Iris pigment epithelial cell (primary cell): Measurements from ENCODE around the gene ZDHHC14.

ENCODE experiments used
- DNase-seq: peaks from one replicate; pipeline ENCODE4 v3.0.0-alpha.2; 2011; ENCODE audit warnings: low read depth

Gene ZDHHC14

DNA sequence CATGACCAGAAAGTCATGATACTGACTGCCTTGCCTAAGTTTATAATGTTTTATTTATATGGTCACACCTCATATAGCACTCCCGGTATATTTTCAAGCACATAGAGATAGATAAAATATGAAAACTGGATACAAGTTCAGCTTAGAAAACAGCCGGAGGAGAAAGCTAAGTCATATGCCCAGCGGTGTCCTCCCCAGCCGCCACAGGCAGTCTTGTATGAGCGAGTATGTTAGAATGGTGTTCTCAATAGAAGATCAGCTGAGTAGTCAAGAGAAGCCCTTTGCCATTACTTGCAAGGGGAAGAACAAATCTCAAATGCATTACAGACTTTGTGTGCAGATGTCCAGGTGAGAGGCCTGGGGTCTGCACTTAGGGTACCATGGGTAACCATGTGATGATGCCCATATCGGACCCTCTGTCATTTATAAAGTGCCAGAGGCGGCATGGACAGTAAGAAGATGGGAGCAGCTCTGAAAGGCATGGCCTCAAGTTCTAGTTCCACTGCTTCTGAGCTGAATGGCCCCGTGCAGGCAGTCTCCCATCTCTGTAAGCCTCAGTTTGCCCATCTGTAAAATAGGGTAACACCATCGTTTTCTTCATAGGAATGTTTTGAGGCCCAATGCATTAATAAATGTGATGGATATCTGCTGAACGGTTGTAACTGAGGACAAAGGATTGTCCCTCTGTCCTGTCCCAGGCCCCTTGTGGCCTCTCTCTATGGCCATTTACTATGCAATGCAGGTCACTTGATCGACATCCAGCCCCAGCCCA lies 246.4 kb downstream of the ZDHHC14 start:
- no peak for DNase-seq

DNA sequence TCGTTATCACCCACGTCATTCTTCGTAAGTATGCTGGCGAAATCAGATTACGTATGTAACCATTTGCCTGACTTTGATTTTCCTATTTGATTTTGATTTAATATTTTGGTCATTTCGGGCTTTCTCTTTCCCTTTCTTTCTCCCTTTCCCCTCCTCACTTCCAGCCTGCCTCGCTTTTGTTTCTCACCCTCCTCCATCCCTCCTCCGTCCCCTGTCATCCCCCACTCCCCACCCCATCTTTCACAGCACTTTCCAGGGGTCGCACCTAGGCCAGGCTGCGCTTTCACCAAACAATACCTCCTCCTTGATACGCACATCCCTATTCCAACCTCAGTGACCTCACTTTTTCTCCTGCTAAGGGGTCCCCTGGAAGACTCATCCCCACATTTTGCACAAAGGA lies 247.5 kb downstream of the ZDHHC14 start:
- DNase-seq: no peak

DNA sequence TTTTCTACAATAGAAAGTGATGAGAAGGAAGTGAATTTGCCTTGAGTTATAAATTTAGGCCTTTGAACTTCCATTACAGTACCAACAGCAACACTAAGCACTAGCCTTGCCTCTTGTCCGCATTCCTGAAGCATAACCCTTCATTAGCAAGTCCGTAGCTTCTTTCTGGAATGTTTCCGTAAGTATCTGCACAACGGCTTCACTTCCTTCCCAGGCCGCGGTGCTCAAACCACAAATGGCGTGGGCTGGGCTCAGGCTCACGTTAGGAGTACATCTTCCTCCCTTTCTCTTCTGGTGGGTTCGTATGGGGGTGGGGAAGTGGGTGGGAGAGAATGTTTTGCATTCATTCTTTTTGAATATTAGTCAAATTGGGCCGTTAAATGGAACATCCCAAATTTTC lies 248.2 kb downstream of the ZDHHC14 start:
- DNase-seq: peak; percentile 73

DNA sequence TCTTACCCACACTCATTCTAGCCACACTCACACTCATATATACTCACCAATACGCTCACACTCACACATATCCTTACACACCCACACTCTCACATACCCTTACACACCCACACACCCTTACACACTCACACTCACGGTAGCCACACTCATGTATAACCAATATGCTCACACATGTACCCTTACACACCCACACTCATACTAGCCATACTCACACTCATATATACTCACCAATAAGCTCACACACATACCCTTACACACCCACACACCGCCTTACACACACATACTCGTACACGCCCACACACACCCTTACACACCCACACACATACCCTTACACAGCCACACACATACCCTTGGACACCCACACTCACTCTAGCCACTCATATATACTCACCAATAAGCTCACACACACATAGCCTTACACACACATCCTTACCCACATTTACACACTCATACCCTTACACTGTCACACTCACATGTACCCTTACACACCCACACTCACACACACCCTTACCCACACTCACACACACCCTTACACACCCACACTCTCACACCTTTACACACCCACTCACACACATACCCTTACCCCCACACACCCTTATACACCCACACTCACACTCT lies 249.6 kb downstream of the ZDHHC14 start:
- DNase-seq: no peak

DNA sequence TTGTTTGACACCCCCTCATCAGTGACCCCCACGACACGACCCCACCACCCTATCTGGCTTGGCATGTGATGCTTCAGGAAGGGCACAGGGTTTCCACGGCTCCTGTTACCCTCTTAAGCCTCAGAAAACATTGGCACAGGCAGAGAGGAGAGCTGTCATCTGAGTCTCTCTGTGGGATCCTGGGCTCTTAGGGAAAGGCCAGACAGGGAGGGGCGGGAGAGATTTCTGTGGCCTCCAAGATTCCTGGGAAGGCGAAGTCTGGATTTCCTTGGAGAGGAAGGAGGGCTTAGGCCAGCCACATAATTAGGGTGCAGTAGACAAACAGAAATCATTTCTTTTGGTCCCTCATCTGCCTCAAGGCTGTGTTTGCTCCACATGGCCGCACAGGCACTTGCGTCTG lies 250.4 kb downstream of the ZDHHC14 start:
- no peak for DNase-seq

DNA sequence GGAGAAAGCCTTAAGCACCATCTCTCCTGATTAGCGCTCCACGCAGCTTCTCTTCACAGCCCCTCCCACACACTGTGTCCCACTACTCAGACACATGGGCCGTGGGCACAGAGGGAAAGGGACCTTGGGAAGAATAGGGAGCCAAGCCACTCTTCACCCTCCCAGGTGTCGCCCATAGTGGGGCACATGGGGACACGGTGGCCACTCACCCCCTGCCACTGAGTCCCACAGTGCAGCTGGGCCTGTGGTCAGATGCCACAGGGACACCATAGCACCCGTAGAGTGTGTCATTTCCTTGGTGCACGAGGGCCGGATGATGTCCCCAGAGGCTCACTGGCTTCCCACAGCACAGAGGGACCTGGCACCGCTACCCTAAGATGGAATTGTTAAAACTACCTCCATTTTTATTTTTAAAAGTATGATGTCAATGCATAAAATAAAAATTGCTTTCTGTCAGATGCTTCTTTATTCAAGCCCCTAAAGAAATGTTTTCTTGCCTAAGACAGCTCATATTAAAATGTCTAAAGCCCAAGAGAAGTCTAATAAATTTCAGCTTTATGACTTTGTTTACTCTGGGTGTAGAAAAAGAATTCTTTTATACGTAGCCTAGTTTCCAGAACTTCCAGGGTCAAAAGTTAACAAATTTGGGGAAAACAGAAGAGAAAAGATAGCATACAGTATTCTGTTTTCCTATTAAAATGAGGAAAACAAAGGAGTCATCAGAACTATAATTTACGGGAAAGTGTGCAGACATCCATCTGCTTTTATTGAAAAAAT lies 251.0 kb downstream of the ZDHHC14 start:
- no peak for DNase-seq

DNA sequence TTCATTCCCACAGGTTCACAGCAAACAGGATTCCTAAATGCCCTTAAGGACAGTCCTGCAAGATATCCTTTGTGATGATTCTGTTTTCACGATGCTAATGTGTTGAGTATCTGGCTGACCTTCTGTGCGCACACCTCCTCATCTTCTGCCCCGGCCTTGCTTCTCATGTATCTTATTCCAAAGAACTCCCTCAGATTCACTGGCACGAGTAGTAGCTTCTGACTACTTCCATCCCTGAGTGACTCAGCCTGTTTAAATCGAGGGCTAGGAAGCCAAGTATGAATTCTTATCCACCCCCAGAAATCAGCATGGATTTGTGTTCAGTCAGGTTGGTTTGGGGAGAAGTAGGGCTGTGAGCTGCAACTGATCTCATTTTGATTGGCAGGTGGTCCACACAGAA lies 251.8 kb downstream of the ZDHHC14 start:
- peak; percentile 81 for DNase-seq

DNA sequence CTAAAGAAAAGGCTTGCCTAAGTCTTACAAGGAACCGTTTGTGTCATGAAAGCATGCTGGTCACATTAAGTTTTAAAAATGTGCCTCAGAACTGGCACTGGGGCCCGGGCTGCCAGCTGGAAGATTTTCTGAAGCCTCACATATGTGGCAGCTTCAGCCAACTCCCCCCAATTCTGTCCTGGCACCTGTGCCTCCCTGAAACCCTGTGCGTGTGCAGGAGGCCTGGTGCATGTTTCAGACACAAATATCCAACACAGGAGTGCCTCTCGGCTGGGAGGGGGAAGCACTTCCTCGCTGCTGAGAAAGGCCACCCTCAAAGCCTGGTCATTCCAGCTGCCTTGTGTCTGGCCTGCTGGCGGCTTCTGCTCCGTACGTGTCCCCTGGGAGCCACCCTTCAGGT lies 253.6 kb downstream of the ZDHHC14 start:
- no peak for DNase-seq

DNA sequence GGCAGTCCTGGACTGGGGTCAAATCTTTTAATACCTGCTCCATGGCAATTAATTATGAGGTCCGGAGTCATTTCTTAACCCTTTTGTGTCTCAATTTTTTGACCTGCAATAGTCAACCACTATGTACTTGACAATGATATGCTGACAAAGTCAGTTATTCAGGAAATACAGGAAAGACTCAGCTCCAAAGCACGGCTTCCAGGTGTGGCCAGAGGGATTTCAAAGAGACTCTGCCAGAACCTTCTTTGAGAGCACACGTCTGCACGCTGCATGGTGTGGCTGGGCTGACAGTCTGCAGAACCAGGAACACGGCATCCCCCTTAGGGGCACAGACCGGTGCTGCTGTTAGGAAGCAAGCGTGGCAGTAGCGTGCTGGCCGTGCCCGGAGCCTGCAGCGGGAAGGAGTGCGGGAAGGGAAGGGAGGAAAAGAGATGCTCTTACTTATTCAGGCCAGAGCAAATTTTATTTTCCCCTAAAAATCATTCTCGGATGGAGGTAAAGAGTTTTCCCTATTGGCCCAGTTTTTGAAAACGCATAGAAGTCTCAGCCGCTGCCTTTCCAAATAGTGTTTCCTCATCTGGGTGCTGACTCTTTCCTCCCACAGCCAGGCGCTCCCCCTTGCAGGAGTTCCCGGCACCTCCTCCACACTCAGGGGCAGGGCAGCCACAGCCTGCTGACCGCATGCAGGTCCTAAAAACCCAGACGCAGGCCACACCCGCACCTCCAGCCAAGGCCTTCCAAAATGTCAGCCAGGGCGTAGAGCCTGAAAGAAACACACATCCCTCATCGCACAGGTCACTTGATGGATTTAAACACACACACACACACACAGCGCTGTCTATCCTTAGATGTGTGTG lies 254.6 kb downstream of the ZDHHC14 start:
- DNase-seq: no peak

DNA sequence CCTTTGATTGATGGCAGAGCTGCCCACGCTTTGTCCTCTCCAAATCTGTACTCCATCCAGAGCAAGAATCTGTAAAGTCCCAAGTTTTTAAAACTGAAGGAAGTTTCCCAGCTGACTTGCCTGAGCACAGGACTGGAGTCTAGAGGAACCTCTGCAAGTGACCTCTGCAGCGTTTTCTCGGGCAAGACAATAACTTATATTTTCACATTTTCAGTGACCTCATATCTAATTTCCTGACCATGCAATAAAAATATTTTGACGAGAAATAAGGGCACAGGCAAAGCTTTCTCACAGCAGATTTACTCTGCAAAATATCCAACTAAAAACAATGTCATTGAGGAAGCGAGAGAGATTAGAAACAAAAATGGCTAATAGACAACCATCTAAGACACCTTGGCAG lies 256.5 kb downstream of the ZDHHC14 start:
- no peak for DNase-seq

DNA sequence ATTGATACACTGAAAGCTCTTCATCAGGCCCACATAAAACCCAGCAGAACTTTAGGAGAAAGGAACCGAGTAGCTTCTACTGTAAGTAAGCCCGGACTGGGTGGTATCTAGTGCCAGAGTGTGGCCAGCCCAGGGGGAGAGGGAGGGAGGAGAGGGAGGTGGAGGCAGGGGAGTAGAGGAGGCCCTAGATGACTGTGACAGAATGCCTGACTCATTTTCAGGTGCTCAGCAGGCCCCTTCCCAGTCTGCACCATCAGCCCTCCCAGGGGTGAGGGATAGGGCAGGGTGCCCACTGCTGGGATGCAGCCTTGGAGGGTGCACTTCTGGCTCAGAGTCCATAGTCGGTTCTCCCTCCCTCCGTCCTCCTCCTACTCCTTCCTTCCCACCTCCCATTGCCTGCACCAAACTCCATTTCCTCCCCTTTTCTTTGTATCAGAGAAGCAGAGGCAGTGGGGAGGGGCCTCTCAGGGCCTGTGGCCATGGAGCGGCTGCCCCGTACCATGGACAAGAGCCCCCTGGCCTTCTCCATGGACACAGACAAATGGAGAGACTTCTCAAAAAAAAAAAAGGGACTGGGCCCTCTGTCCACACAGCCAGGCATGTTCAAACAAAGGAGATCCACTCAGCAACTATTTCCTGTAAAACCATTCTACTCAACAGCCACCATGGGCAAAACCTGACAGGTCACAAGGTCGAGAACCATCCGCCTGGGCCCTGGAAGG lies 257.1 kb downstream of the ZDHHC14 start:
- no peak for DNase-seq

DNA sequence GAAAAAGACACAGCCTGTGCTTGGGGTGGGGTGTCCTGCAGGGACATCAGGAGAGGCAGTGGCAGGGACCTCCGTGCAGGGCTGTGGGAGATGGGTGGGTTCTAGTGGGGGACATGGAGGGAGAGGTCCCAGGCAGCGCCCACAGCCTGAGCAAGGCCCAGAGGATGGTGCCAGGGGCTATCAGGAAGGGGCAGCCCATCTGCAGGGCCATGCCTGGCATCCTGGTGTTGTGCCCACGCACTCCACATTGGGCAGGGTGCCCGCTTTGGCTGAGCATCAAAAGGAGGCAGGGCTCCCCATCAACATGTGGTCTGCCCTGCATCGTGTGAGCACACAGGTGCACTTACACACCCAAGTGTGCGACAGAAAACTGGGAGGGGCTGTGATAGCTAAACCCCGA lies 257.8 kb downstream of the ZDHHC14 start:
- DNase-seq: no peak

DNA sequence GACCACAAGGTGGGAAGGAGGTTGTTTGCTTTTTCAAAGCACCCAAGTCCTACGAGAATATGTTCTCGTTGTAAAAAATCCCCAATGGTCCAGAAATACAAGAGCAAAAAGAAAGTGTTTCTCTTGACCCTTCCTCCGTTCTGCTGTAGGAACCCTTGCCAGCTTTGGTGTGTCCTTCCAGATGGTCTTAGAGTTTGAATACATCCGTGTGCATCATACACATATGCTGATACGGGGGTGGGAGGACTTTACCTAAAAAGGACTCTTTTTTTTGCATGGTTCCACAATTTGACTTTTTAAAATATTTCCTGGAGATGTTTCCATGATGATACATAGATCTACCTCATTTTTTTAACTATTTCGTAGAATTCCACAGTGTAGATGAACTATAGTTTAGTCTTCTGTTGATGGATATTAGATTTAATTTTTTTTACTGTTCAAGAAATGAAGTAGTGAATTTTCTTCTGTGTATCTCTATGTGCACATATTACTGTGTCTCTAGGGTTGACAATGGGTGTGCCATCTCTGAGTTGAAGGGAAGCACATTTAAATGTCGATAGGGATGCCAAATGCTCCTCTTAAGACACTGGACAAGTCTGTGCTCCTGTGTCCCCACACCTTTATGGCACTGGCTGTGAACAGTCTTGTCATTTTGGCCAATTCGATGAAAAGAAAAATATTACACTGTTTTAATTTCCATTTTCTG lies 259.9 kb downstream of the ZDHHC14 start:
- DNase-seq: no peak

DNA sequence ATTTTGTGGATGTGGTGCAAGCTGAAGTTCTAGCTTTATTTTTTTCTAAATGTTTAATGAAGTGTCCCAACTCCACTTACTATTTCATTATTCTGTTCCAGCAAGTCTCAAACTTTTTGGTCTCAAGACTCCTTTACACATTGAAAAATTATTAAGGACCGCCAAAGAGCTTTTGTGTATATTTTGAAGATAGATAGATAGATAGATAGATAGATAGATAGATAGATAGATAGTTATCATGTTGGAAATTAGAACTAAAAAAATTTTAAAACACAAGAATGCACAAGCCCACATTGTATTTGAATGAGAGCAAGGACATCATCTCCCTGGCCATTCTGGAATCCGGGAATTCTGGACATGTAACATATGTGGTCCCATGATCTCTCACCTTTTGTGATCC lies 260.8 kb downstream of the ZDHHC14 start:
- DNase-seq: no peak

DNA sequence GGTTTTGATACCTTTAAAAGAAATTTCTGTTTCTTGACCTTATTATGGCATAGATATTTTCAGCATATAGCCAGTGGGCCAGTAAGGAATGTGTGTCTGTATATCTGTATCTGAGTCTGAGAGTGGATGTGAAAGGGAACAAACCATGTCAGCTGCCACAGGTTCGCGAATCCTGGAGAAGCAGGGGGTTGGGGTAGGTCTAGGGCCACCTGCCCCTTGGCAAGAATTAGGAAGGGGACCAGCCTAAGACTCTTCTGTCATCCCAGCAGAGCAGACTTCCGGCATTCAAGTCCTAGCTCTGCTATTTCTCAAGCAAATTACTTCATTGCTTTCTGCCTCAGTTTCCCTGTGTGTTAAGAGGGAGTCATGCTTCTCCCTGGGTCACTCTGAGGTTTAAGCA lies 261.7 kb downstream of the ZDHHC14 start:
- no peak for DNase-seq

DNA sequence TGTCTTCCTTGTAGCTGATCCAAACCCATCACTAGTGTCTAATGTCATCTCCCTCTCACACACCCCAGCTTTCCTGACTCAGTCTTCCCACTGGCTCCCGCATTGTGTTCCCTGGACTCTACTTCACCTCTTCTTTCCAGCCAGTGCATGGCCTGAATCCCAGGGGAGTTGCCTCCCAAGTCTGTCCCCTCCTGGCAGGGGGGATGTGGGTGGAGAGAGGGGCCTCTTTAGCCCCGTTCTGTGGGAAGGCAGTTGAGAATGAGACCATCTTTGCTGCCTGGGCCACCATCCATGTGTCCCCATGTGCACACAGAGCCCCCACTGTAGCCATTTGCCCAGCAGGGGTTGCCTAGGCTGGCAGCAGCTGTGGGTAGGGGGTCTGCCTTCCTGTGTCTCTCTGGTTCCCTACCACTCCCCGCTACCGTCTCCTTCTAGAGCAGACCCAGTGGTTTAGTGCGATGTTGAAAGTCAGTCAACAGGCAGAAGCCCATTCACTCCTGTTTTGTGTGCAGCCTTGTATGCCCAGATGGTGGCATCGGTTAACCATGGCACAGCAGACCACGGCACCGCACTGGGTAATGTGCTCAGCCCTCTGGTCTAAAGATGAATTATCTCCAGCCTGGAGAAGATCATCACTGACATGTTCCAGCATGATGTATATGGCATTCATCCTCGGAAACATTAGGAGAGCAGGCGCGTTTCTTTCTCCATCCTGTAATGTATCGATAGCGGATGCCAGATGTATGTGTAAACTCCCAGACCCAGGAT lies 263.2 kb downstream of the ZDHHC14 start:
- DNase-seq: no peak

DNA sequence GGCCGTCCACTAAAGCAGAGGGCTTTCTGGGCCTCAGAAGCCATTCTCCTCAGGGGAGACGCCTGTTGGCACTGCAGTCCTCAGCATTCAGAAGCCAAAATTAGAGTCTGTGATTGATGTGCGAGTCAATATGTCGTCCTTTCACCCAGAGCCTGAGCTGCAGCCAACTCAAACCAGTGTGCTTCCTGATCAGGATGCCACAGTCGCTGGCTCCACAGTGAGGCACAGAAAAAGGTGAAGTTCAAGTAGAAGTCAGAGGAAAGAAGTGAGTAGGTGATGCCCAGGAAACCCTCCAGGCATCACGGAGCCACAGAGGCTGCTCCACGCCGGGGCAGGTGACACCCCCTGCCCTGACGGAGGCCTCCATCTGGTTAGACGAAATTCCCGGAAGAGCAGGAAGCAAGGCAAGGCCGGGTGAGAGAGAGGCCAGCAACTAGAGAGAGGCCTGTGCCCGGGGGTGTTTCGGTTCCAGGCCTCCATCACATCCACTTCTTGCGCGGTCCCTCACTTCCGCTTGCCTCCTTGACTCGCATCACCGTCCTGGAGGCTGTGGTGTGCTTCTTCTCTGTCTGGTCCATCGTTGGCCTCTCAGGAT lies 264.3 kb downstream of the ZDHHC14 start:
- DNase-seq: no peak

DNA sequence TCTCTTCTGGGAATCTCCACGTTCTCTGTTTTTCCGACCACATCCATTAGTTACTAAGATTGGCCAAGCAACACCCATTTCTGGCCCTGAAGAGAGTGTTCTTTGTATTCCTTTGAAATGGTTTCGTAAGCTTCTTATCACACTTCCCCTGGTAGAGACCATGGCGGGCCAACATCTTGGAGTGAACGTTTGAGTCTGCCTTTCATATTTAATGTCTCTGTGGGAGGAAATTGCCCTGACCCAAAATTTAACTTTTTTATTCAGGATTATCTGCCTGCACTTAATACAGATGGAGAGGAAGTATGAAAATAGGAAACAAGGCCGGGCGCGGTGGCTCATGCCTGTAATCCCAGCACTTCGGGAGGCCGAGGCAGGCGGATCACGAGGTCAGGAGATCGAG lies 265.0 kb downstream of the ZDHHC14 start:
- no peak for DNase-seq

DNA sequence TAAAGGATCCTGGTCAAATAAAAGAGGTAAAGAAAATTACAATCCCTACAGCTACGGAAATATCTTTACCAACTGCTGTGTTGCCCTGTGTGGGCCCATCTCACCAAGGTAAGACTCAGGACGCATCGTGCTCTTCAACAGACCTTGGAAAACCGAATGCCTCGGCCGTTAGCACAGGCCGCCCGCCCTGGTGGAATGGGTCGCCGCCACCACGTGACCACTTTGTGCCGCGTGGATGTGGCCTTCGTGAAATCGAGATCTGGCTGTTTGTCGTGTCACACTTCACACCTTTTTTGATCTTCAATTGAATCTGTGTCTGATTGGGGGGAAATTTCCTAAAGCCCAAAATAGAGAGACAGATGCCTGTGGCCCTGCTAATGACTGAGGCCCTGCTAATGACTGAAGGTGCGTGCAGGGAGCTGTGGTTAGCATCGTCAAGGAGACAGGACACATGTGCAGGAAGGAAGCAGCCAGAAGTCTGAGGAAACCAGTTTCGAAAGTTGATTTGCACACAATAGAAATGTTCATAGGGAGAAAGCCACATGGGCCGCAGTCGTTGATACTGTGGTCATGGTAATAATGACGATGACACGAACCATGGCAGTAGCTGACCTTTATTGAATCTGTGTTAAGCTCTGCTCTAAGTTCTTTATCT lies 266.4 kb downstream of the ZDHHC14 start:
- DNase-seq: no peak
